Measurements from ENCODE around the gene IMMP2L.
"Not testable (repeated sequence)": the region's sequence is repeated elsewhere in the genome, so short reads cannot be mapped to it uniquely, and the experiment has no call there.

The IMMP2L gene

DNA sequence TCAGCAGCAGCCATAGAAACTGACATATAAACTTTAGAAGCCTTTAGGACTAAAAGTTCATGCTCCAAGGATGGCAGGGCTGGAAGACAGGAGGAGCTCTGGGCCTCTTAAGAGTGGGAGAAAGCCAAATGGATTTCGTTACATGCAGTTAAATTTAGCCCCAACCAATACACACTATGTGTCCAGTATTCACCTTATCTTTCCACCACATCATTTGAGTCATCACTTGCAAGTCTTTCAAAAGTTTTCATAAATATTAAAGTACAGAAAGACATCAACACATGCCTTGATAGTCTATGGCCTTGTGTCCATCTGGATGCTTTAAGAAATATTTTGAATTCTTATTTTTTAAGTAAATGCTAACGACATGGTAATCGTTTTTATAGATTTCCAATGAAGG is 863.7 kb downstream of the IMMP2L start:
- DNase-seq: no peak

GRCh38 chr7:110693344-110693743 is 868.9 kb downstream of the IMMP2L start:
- no peak for DNase-seq

DNA sequence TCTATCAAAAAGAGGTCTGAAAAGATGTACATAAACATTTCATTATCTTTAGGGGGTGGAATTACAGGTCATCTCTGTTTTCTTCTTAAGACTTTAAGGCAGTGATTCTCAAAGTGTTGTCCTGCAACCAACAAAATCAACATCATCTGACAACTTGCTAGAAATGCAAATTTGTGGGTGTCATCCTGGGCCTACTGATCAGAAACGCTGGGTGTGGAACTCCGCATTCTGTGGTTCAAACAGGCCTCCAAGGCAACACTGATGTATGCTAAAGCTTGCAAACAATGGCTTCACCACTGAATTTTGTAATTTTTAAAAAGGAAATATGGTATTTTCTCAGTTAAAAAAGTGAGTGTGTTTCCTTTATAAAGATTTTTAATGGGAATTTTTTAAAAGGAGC is 873.4 kb downstream of the IMMP2L start:
- DNase-seq: no peak

- no peak for DNase-seq
Measured at GRCh38 chr7:110685899-110686298, 876.4 kb downstream of the IMMP2L start.

DNA sequence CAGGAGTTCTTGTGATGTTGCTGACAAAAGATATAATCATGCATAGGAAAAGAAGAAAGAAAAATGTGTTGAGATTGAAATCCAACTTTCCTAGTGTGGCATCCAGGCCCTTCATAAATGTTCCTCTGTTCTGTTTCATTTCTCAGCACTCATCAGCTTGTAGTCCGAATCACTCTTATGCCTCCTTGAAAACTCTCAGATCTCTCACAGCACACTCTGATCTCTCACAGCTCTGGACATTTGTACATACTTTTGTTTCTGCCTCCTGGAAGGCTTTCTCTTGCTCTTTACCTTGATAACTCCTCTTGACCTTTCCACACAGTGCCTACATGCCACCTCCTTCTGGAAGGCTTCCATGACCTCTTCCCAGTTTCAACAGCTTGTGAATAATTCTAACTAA is 880.4 kb downstream of the IMMP2L start:
- DNase-seq: no peak

- DNase-seq: no peak
Measured at GRCh38 chr7:110677405-110677804, 884.9 kb downstream of the IMMP2L start.

- DNase-seq: no peak
Measured at GRCh38 chr7:110676785-110677184, 885.5 kb downstream of the IMMP2L start.

DNA sequence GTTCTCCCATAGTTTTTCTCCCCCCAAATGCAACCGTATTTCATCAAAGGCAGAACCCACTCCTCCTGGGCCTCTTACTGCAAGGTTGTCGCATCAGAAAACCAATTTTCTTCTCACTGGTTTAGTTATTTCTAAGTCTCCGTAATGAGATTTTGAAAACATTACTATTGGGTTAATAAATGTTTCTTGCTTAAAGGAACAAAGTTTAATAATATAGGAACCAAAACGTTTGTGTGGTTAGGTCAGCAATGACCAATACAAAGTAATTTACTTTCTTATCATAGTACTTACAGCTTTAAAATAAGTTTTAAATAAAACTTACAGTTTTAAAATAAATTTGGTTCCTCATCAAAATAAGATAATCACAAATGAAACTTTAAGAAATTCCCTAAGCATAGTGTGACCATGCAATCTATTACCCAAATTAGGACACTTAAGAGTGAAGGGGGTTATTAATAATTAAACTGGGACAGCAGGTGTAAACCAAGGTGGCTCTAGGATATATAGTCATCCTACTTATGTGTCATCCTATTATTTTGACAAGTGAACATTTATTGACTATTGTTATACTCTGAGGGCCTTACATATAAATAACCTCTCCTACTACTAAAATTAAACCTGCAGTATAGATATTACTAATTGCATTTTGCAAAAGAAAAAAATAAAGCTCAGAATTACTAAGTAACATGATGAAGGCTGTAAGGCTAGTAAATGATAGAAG is 886.7 kb downstream of the IMMP2L start:
- no peak for DNase-seq

DNA sequence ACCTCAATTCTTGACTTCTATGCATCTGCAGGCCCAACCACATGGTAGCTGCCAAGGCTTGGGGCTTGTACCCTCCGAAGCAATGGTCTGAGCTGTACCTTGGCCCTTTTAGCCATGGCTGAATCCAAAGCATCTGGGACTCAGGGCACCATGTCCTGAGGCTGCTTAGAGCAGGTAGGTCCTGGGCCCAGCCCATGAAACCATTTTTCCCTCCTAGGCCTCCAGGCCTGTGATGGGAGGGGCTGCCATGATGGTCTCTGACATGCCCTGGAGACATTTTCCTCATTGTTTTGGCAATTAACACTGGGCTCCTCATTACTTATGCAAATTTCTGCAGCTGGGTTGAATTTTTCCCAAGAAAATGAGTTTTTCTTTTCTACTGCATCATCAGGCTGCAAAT is 889.1 kb downstream of the IMMP2L start:
- DNase-seq: no peak

DNA sequence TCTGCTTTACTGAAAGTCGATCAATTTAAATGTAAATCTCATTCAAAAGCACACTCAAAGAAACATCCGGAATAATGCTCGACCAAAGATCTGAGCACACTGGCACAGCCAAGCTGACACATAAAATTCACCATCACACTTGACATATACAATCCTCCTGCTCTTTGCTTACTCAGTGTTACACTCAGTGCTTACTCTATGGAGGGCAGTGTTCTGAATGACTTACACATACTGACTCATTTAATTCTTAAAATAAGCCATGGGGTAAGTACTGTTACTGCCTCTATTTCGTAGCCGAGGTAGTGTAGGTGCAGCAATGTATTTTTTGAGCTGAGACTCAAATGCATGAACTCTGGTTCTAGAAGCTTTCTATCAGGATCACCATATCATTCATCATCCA is 892.9 kb downstream of the IMMP2L start:
- DNase-seq: no peak

GRCh38 chr7:110664803-110665202 is 897.5 kb downstream of the IMMP2L start:
- no peak for DNase-seq

DNA sequence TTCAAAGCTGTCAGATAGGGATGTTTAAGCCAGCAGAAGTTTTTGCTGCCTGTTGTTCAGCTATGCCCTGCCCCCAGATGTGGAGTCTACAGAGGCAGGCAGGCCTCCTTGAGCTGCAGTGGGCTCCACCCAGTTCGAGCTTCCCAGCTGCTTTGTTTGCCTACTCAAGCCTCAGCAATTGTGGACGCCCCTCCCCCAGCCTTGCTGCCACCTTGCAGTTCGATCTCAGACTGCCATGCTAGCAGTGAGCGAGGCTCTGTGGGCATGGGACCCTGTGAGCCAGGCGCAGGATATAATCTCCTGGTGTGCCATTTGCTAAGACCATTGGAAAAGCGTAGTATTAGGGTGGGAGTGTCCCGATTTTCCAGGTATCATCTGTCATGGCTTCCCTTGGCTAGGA is 901.7 kb downstream of the IMMP2L start:
- DNase-seq: not testable (repeated sequence)

- DNase-seq: no peak
Measured at GRCh38 chr7:110650328-110650727, 912.0 kb downstream of the IMMP2L start.

DNA sequence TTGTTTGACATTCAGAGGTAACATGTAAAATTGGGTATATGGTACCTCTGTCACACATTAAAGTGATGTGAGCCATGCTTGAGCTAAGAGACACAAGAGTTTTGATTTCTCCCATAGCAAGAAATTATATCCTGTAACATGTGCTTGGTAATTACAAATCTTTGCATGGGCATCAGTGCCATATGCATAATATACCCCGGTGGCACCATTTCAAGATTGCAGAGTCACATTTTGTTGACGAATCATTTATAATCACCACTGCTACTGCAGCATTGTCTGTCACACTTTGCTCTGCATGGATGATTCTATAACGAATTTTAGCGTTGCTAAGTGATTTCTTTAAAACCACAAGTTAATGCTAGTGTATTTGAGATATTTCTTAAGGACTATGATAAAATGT is 915.0 kb downstream of the IMMP2L start:
- no peak for DNase-seq

GRCh38 chr7:110646804-110647203 is 915.5 kb downstream of the IMMP2L start:
- no peak for DNase-seq

GRCh38 chr7:110645616-110646015 is 916.7 kb downstream of the IMMP2L start:
- no peak for DNase-seq

DNA sequence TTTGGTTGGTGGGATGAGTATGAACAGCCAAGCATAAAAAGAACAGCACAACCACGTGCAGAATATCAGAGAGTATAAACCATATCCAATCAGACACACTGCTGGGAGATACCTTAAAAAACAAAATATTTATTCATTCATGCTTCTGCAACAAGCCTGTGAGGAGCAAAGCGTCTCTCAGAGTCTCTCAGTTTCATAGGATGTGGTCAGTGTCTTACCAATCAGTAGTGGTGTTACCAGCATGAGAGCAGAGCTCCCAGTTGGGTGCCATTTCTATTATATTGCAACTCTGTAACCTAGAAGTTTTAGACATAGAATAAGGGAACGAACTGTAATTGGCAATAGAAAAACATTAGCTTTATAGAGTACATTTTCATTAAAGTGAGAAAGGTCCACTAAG is 917.2 kb downstream of the IMMP2L start:
- no peak for DNase-seq

GRCh38 chr7:110637252-110637651 is 925.0 kb downstream of the IMMP2L start:
- no peak for DNase-seq

DNA sequence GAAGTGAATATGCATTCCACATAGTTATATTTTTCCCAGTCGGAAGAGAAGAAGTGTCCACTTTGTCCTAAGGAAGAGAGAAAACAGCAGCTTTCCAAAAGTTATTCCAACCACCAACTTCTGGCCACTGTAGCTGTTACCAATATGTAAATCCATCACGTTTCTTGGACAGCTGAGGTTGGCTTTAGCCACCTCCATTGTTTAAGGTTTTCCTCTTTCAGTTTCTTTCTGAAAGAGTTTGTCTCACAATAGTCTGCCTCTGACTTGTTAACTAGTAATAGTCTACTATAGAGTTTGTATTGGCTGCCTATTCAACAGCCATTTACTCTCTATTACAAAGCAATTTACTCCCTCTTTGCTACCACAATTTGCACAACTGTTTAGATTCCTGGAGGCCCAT is 929.0 kb downstream of the IMMP2L start:
- no peak for DNase-seq

DNA sequence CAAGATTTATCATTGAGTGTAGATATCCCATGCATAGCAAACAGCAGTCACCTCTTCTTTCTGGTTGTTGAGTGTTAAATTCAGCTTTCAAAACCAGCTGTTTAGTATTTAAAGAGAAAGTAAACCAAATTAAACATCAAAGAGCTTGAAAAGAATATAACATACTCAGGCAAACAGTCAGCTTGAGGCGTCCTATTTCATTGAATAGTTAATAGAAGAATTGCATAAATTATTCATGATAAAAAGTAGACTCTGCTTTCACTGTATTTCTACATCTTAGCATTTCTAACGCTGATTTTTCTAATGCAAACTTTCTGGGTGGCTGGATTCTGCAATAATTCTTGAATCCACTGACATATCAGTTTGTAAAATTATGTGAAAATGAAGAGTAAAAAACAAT is 935.9 kb downstream of the IMMP2L start:
- no peak for DNase-seq

DNA sequence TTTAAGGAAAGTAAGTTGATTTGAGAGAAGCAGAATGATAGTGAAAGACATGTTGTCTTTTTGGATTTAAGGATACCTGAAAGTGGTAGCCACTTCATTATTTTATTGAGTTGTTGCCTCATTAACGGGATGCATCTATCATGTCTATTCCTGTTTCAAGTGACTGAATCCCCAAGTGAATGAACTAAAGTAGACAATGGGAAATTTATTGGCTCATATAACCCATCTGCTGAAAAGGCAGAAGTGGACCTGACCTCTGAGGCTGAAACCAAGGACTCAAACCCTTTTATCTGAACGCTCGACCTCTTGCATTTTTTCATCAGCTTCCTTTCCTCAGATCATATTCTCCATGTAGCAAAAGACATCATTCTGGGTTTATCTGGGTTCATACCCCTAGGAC is 937.0 kb downstream of the IMMP2L start:
- DNase-seq: no peak

DNA sequence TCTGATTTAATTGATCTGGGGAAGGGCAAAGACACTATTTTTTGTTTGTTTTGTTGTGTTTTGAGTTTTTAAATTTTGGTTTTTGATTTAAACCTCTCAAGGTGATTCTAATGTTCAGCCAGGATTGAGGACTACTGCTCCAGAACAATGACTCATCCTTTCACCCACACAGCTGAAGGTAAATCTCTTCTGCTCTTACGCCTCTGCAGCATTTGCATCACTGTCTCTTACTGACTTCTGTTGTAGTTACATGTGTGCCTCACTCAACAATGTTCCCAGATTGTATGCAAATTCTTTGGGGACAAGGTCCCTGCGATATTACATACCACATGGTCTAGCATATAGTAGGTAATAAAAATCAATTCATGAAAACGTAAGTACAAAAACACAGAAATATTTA is 938.9 kb downstream of the IMMP2L start:
- DNase-seq: no peak

DNA sequence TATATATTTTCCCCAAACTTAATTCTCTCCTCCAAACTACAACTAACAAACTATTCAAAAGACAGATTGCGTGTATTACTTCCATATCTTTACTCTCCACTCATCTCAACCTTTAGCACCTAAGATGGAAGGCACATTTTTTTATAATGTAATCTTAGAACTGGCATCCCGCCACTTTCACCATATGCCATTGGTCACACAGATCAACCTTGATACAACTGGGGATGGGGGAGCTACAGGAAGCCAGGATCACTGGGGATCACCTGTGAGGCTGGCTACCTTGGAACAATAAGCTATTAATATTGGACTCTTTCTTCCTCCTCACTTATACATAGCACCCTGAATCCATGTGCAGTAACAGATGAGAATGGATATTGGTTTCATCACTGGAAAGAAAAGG is 941.0 kb downstream of the IMMP2L start:
- no peak for DNase-seq

- DNase-seq: no peak
Measured at GRCh38 chr7:110620110-110620735, 942.1 kb downstream of the IMMP2L start.
